HepG2 (cell line): ENCODE results near the gene PIM1. TPM values are rescaled to one million over a fixed set of nuclear protein-coding genes. Genes with fewer than 3 reads are reported as not detected.

Source experiments
- ATF6 ChIP-seq: sonication (generic); formaldehyde crosslinking; conservative IDR thresholded peaks from 2 replicates; pipeline ENCODE4 v1.4.0; 2020; ENCODE audit warnings: missing genetic modification reagents
- ATF7 ChIP-seq, 2 experiments: fragments of 450-650 bp in 1 of 2; sonication (generic) in 1 of 2; formaldehyde crosslinking in 1 of 2; IDR thresholded peaks; 2 replicates each; pipeline versions ENCODE4 v1.4.0 to v1.6.1; 2016 to 2020; ENCODE audit warnings: antibody characterized with exemption in 1 of 2, mild to moderate bottlenecking in 1 of 2, missing genetic modification reagents in 1 of 2
- CERS6 ChIP-seq: sonication (generic); formaldehyde crosslinking; IDR thresholded peaks from 2 replicates; pipeline ENCODE4 v1.5.0; 2020; ENCODE audit warnings: missing genetic modification reagents
- ELF3 ChIP-seq: IDR thresholded peaks from 2 replicates; pipeline ENCODE4 v1.6.1; 2016; ENCODE audit warnings: missing genetic modification reagents, missing compliant biosample characterization
- FOXK2 ChIP-seq: fragments of 450-650 bp; IDR thresholded peaks from 2 replicates; pipeline ENCODE4 v1.6.1; 2016
- HIVEP1 ChIP-seq: sonication (generic); formaldehyde crosslinking; IDR thresholded peaks from 2 replicates; pipeline ENCODE4 v1.4.0; 2020; ENCODE audit warnings: mild to moderate bottlenecking, missing genetic modification reagents
- KDM5A ChIP-seq: fragments of 200-600 bp; sonication (generic); IDR thresholded peaks from 2 replicates; pipeline ENCODE4 v1.7.0; 2018; ENCODE audit warnings: antibody characterized with exemption, mild to moderate bottlenecking, low read length, borderline replicate concordance
- MBD4 ChIP-seq: IDR thresholded peaks from 2 replicates; pipeline ENCODE4 v1.6.1; 2012; ENCODE audit warnings: low read length, inconsistent platforms, borderline replicate concordance
- MXD1 ChIP-seq: sonication (generic); formaldehyde crosslinking; IDR thresholded peaks from 2 replicates; pipeline ENCODE4 v1.4.0; 2020; ENCODE audit warnings: mild to moderate bottlenecking, missing genetic modification reagents
- SCMH1 ChIP-seq: sonication (generic); formaldehyde crosslinking; IDR thresholded peaks from 2 replicates; pipeline ENCODE4 v1.9.0; 2021; ENCODE audit warnings: missing genetic modification reagents, mild to moderate bottlenecking, borderline replicate concordance
- SIN3A ChIP-seq: IDR thresholded peaks from 2 replicates; pipeline ENCODE4 v1.6.1; 2011; ENCODE audit warnings: low read depth, mild to moderate bottlenecking, control low read depth, low read length, borderline replicate concordance
- SRSF9 ChIP-seq: fragments of 200-400 bp; formaldehyde crosslinking; IDR thresholded peaks from 2 replicates; pipeline ENCODE4 v1.6.1; 2018; ENCODE audit warnings: borderline replicate concordance, mild to moderate bottlenecking, low read depth, low read length; ENCODE audit not compliant: insufficient read depth, poor library complexity, severe bottlenecking
- TEAD2 ChIP-seq: sonication (generic); formaldehyde crosslinking; IDR thresholded peaks from 2 replicates; pipeline ENCODE4 v1.9.0; 2021; ENCODE audit warnings: missing genetic modification reagents
- ZBTB10 ChIP-seq: sonication (generic); formaldehyde crosslinking; IDR thresholded peaks from 2 replicates; pipeline ENCODE4 v1.4.0; 2020; ENCODE audit warnings: missing genetic modification reagents, borderline replicate concordance
- ZNF138 ChIP-seq: sonication (generic); formaldehyde crosslinking; IDR thresholded peaks from 2 replicates; pipeline ENCODE4 v1.5.0; 2020; ENCODE audit warnings: mild to moderate bottlenecking, low read depth, missing genetic modification reagents
- ZNF513 ChIP-seq: sonication (generic); formaldehyde crosslinking; conservative IDR thresholded peaks from 2 replicates; pipeline ENCODE4 v1.5.0; 2020; ENCODE audit warnings: missing genetic modification reagents
- ZSCAN9 ChIP-seq: IDR thresholded peaks from 2 replicates; pipeline ENCODE4 v1.6.1; 2016; ENCODE audit warnings: borderline replicate concordance
- polyA plus RNA-seq, 8 experiments: library from polyadenylated mRNA; depleted of rRNA in 3 of 8; stranded (reverse) in 7 of 8; unstranded in 1 of 8; fragments of >200 nt; fragmentation: Illumina TruSeq in 4 of 8; extraction: Trizol in 4 of 8; gene quantifications; 2 replicates each; pipeline versions ENCODE4 v1.2.1 to v1.2.3, GENCODE V29; 2011 to 2016; ENCODE audit warnings: low read depth in 4 of 8, missing spikeins in 1 of 8, mixed read lengths in 1 of 8; ENCODE audit not compliant: insufficient read depth in 1 of 8
- total RNA-seq, 5 experiments: library from RNA; depleted of rRNA; stranded (reverse); fragments of >200 nt; fragmentation: Illumina TruSeq; extraction: Trizol; gene quantifications; 2 replicates each; pipeline ENCODE4 v1.2.3, GENCODE V29; 2016; ENCODE audit warnings: low read depth in 1 of 5

PIM1 gene
- total and polyA plus RNA-seq, 2 of the 13 experiments (the other 11 are each of a cell fraction or from before 2014, with no cell fraction given), result 29.4 to 117 TPM

- TF ChIP-seq CERS6 (CRISPR knock-in tag), result no peak
- TF ChIP-seq ATF6 (CRISPR knock-in tag), result no peak; the same call in 1 of the 2 replicates
- TF ChIP-seq KDM5A, result peak; percentile 86
- TF ChIP-seq TEAD2 (CRISPR knock-in tag), result no peak
- no peak; the same call in 1 of the 2 replicates for TF ChIP-seq ZSCAN9 (CRISPR knock-in tag)
- no peak for TF ChIP-seq ZNF138
- no peak for TF ChIP-seq ATF7 (IDR thresholded peaks at IDR 0.05)
- TF ChIP-seq ATF7 (CRISPR knock-in tag; IDR thresholded peaks at IDR 0.05), result 0 out of 2 replicates have a peak, but pooled peaks have one; percentile 21
- TF ChIP-seq SIN3A, result peak; percentile 97; the same call in 1 of the 2 replicates
- TF ChIP-seq MBD4, result no peak
- peak; percentile 22; the same call in 1 of the 2 replicates for TF ChIP-seq ZBTB10 (CRISPR knock-in tag)
- TF ChIP-seq ZNF513, result no peak
- no peak for TF ChIP-seq SRSF9
- peak; percentile 99 for TF ChIP-seq FOXK2
- no peak for TF ChIP-seq MXD1 (CRISPR knock-in tag)
- no peak for TF ChIP-seq SCMH1 (CRISPR knock-in tag)
- peak; percentile 38; the same call in 1 of the 2 replicates for TF ChIP-seq HIVEP1
- TF ChIP-seq ELF3 (CRISPR knock-in tag), result peak; percentile 43
These were observed 2.2 kb downstream of the PIM1 start (continued) for GRCh38 chr6:37171970-37172812.
